Measurements from ENCODE around the gene SAV1. TPM values are rescaled to one million over a fixed set of nuclear protein-coding genes. Genes with fewer than 3 reads are reported as not detected.
A peak's percentile ranks its signal among the peaks of the same experiment; 100 is the strongest.
"Not testable (repeated sequence)": the region's sequence is repeated elsewhere in the genome, so short reads cannot be mapped to it uniquely, and the experiment has no call there.

The SAV1 gene
- total RNA-seq, 6 experiments from 2014 or later: 23.3 to 32.6 (median 30.5) TPM

DNA sequence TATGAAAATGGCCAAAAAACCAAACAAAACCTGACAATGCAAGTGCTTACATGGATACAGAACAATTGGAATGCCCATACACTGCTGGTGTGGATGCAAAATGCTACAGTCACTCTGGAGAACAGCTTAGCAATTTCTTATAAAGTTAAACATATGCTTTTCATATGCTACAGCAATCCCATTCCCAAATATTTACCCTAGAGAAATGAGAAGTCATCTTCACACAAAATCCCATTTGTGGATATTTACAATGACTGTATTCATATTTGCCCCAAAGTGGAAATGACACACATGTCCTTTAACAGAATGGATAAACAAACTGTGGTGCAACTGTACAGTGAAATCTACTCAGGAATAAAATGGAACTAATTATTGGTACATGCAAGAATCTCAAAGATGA, 20.4 kb downstream of the SAV1 start:
- Mint-ChIP-seq H3K4me3 (peak overlapping the region; percentile 33), H3K36me3 (ENCODE audit: low read depth) (peaks cover 24% of the 10 kb centered on the region), H3K9me3 (no peaks in the 10 kb centered on the region), H3K4me1 (ENCODE audit: low read depth) (peaks cover 62% of the 10 kb centered on the region), H3K27me3 (ENCODE audit: insufficient read depth) (peaks cover 2% of the 10 kb centered on the region; the same call in 1 of the 2 replicates), H3K27ac (peak overlapping the region; percentile 32; the same call in 1 of the 2 replicates)
- DNase-seq: no peak
- TF ChIP-seq, protein P1, sequence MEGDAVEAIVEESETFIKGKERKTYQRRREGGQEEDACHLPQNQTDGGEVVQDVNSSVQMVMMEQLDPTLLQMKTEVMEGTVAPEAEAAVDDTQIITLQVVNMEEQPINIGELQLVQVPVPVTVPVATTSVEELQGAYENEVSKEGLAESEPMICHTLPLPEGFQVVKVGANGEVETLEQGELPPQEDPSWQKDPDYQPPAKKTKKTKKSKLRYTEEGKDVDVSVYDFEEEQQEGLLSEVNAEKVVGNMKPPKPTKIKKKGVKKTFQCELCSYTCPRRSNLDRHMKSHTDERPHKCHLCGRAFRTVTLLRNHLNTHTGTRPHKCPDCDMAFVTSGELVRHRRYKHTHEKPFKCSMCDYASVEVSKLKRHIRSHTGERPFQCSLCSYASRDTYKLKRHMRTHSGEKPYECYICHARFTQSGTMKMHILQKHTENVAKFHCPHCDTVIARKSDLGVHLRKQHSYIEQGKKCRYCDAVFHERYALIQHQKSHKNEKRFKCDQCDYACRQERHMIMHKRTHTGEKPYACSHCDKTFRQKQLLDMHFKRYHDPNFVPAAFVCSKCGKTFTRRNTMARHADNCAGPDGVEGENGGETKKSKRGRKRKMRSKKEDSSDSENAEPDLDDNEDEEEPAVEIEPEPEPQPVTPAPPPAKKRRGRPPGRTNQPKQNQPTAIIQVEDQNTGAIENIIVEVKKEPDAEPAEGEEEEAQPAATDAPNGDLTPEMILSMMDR (IDR thresholded peaks at IDR 0.05): no peak

DNA sequence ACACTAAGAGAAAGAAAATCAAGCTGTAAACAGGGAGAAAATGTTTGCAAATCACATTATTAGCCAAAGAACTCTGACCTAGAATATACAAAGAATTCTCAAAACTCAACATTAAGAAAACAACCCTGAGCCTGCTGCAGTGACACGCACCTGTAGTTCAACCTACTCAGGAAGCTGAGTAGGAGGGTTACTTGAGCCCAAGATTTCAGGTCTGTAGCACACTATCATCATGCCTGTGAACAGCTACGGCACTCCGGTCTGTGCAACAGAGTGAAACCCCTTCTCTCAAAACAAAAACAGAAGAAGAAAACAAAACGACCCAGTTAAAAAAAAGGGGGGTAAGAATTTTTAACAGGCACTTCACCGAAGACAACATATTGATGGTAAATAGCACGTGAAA, 20.8 kb downstream of the SAV1 start:
- TF ChIP-seq, protein P1 (IDR thresholded peaks at IDR 0.05): no peak
- H3K4me3 Mint-ChIP-seq: peak overlapping the region; percentile 33
- H3K27me3 Mint-ChIP-seq (ENCODE audit: insufficient read depth): peaks cover 2% of the 10 kb centered on the region; the same call in 1 of the 2 replicates
- DNase-seq: no peak
- peaks cover 58% of the 10 kb centered on the region for H3K4me1 Mint-ChIP-seq (ENCODE audit: low read depth)
- no peaks in the 10 kb centered on the region for H3K9me3 Mint-ChIP-seq
- no peak overlapping the region for H3K27ac Mint-ChIP-seq
- peaks cover 21% of the 10 kb centered on the region for H3K36me3 Mint-ChIP-seq (ENCODE audit: low read depth)

DNA sequence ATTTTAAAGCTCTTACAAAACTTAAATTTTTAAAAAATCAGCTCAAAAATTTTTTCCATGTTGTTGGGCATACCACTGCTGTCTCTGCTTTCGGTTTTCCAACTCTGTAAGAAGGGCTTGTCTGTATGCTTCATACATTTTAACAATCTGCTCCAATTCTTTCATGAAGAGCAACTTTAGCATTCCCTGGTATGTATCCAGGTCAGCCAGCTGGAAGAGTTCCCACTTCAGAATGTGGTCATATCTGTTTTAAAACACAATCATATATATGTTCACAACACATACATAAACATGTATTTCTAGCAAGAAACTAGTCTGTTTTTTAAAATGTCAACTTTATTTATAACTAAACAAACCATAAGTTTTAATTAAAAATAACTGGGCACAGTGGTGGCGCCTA, 33.0 kb downstream of the SAV1 start:
- no peak overlapping the region for H3K4me3 Mint-ChIP-seq
- H3K27ac Mint-ChIP-seq: no peak overlapping the region
- DNase-seq: no peak
- no peaks in the 10 kb centered on the region for H3K9me3 Mint-ChIP-seq
- H3K4me1 Mint-ChIP-seq (ENCODE audit: low read depth): peaks cover 12% of the 10 kb centered on the region
- H3K27me3 Mint-ChIP-seq (ENCODE audit: insufficient read depth): no peaks in the 10 kb centered on the region
- H3K36me3 Mint-ChIP-seq (ENCODE audit: low read depth): peaks cover 5% of the 10 kb centered on the region; the same call in 1 of the 2 replicates
- TF ChIP-seq, protein P1 (IDR thresholded peaks at IDR 0.05): no peak

DNA sequence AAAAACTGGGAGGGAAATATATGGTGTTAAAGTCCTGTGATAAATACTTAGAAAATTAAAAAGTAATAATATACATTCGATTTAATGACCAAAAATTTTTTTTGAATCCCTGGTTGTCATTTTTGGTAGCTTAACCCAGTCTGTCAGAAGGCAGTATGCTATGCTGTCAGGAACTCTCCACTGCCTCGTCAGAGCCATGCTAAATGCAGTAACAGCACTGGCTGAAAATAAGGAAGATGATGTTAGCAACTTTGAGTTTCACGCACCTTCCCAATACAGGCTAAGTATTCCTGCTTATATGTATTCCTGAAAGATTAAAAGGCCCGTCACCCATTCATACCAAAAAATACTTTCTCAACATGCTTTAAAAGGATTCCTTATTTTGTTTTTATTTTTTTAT, 34.2 kb downstream of the SAV1 start:
- no peaks in the 10 kb centered on the region for H3K27me3 Mint-ChIP-seq (ENCODE audit: insufficient read depth)

DNA sequence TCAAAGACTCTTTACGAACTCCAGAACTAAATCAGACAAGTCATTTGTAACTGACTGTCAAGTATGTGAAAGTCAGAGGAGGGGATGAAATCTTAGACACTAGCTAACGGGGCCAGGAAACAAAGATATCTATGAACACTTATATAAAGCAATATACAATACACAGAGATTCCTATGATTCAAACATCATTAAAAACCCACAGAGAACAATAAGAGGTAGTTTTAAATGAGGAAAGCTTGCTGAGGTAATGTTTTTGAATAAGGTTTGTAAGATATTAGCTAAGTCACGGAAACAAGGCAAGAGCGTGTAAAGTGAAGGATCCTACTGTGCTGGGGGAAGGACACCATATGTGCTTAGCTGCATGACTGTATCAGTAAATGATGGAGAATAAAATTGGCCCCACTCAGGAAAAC, 36.7 kb downstream of the SAV1 start:
- peaks cover 12% of the 10 kb centered on the region for H3K4me1 Mint-ChIP-seq (ENCODE audit: low read depth)
- no peak overlapping the region for H3K4me3 Mint-ChIP-seq

More for the DNA sequence above, 34.2 kb downstream of the SAV1 start:
- no peak for DNase-seq
- Mint-ChIP-seq H3K4me3 (no peak overlapping the region), H3K27ac (no peak overlapping the region), H3K4me1 (ENCODE audit: low read depth) (peaks cover 12% of the 10 kb centered on the region), H3K36me3 (ENCODE audit: low read depth) (peaks cover 5% of the 10 kb centered on the region; the same call in 1 of the 2 replicates), H3K9me3 (no peaks in the 10 kb centered on the region)
- TF ChIP-seq, protein P1 (IDR thresholded peaks at IDR 0.05): no peak

DNA sequence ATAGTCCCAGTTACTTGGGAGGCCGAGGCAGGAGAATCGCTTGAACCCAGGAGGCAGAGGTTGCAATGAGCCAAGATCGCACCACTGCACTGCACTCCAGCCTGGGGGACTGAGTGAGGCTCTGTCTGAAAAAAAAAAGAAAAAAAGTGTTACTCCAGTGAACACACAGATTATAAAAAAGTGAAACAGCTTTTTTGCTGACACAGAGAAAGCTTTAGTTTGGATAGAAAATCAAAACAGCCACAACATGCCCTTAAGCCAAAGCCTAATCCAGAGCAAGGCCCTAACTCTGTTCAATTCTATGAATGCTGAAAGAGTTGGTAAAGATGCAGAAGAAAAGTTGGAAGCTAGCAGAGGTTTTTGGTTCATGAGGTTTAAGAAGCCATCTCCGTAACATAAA, 43.2 kb downstream of the SAV1 start:
- not testable (repeated sequence) for H3K36me3 Mint-ChIP-seq (ENCODE audit: low read depth); DNase-seq; H3K27me3 Mint-ChIP-seq (ENCODE audit: insufficient read depth); H3K9me3 Mint-ChIP-seq; H3K4me1 Mint-ChIP-seq (ENCODE audit: low read depth); H3K27ac Mint-ChIP-seq; H3K4me3 Mint-ChIP-seq

More for the DNA sequence above, 36.7 kb downstream of the SAV1 start:
- H3K27ac Mint-ChIP-seq: peak overlapping the region; percentile 1; the same call in 1 of the 2 replicates
- no peak for DNase-seq
- TF ChIP-seq, protein P1 (IDR thresholded peaks at IDR 0.05): no peak
- H3K9me3 Mint-ChIP-seq: no peaks in the 10 kb centered on the region
- H3K27me3 Mint-ChIP-seq (ENCODE audit: insufficient read depth): no peaks in the 10 kb centered on the region
- H3K36me3 Mint-ChIP-seq (ENCODE audit: low read depth): peaks cover 5% of the 10 kb centered on the region; the same call in 1 of the 2 replicates

Data from HFFc6 (cell line).